Measurements from ENCODE around the gene IGF2. TPM values are rescaled to one million over a fixed set of nuclear protein-coding genes. Genes with fewer than 3 reads are reported as not detected.
"Not testable (repeated sequence)": the region's sequence is repeated elsewhere in the genome, so short reads cannot be mapped to it uniquely, and the experiment has no call there.

IGF2 gene
- total RNA-seq, 2 experiments from 2014 or later = not detected

- POLR2A ChIA-PET = no interaction called here
- H3K27me3 Mint-ChIP-seq (ENCODE audit: low read depth) = peaks cover 27% of the 10 kb centered on the region
- DNase-seq = no peak
Measured at GRCh38 chr11:2131371-2132236, 7.6 kb downstream of the IGF2 start.

GRCh38 chr11:2130881-2131352 is 8.3 kb downstream of the IGF2 start:
- Mint-ChIP-seq H3K36me3 (ENCODE audit: low read depth) (no peaks in the 10 kb centered on the region), H3K9me3 (ENCODE audit: insufficient read depth) (peaks cover 4% of the 10 kb centered on the region), H3K4me1 (ENCODE audit: low read depth) (no peaks in the 10 kb centered on the region), H3K4me3 (no peak overlapping the region), H3K27ac (no peak overlapping the region), H3K27me3 (ENCODE audit: low read depth) (peaks cover 20% of the 10 kb centered on the region)
- ChIA-PET CTCF (no interaction called here), POLR2A (no interaction called here)
- no peak for DNase-seq
- no peak for ATAC-seq

More at GRCh38 chr11:2131371-2132236, 7.6 kb downstream of the IGF2 start:
- peaks cover 4% of the 10 kb centered on the region for H3K9me3 Mint-ChIP-seq (ENCODE audit: insufficient read depth)
- ATAC-seq = no peak
- H3K36me3 Mint-ChIP-seq (ENCODE audit: low read depth) = no peaks in the 10 kb centered on the region
- no peak overlapping the region for H3K4me3 Mint-ChIP-seq
- H3K27ac Mint-ChIP-seq = no peak overlapping the region
- CTCF ChIA-PET = no interaction called here
- H3K4me1 Mint-ChIP-seq (ENCODE audit: low read depth) = no peaks in the 10 kb centered on the region

- Mint-ChIP-seq H3K27me3 (ENCODE audit: low read depth) (peaks cover 17% of the 10 kb centered on the region), H3K4me1 (ENCODE audit: low read depth) (no peaks in the 10 kb centered on the region), H3K27ac (no peak overlapping the region), H3K4me3 (no peak overlapping the region), H3K9me3 (ENCODE audit: insufficient read depth) (peaks cover 4% of the 10 kb centered on the region), H3K36me3 (ENCODE audit: low read depth) (no peaks in the 10 kb centered on the region)
- no peak for DNase-seq
- ATAC-seq = no peak
- ChIA-PET POLR2A (no interaction called here), CTCF (no interaction called here)
Measured at GRCh38 chr11:2129699-2130366, 9.4 kb downstream of the IGF2 start.

- ChIA-PET POLR2A (no interaction called here), CTCF (no interaction called here)
- Mint-ChIP-seq H3K27me3 (ENCODE audit: low read depth) (peaks cover 17% of the 10 kb centered on the region), H3K9me3 (ENCODE audit: insufficient read depth) (peaks cover 4% of the 10 kb centered on the region), H3K4me3 (no peak overlapping the region), H3K27ac (no peak overlapping the region), H3K4me1 (ENCODE audit: low read depth) (no peaks in the 10 kb centered on the region), H3K36me3 (ENCODE audit: low read depth) (no peaks in the 10 kb centered on the region)
- no peak for DNase-seq
- no peak for ATAC-seq
Measured at GRCh38 chr11:2129308-2129698, 9.9 kb downstream of the IGF2 start.

- Mint-ChIP-seq H3K27me3 (ENCODE audit: low read depth) (peaks cover 17% of the 10 kb centered on the region), H3K27ac (no peak overlapping the region), H3K4me1 (ENCODE audit: low read depth) (no peaks in the 10 kb centered on the region), H3K36me3 (ENCODE audit: low read depth) (no peaks in the 10 kb centered on the region), H3K4me3 (no peak overlapping the region), H3K9me3 (ENCODE audit: insufficient read depth) (peaks cover 4% of the 10 kb centered on the region)
- CTCF ChIA-PET = no interaction called here
- DNase-seq (no peak), ATAC-seq (no peak)
- POLR2A ChIA-PET = no interaction called here
Measured at GRCh38 chr11:2128511-2129307, 10.5 kb downstream of the IGF2 start.

GRCh38 chr11:2128130-2128510 is 11.1 kb downstream of the IGF2 start:
- no peaks in the 10 kb centered on the region for H3K4me1 Mint-ChIP-seq (ENCODE audit: low read depth)
- peaks cover 13% of the 10 kb centered on the region for H3K27me3 Mint-ChIP-seq (ENCODE audit: low read depth)
- DNase-seq = no peak
- no peaks in the 10 kb centered on the region for H3K36me3 Mint-ChIP-seq (ENCODE audit: low read depth)
- H3K9me3 Mint-ChIP-seq (ENCODE audit: insufficient read depth) = peaks cover 4% of the 10 kb centered on the region
- CTCF ChIA-PET = no interaction called here
- no peak overlapping the region for H3K27ac Mint-ChIP-seq
- POLR2A ChIA-PET = no interaction called here
- H3K4me3 Mint-ChIP-seq = no peak overlapping the region
- no peak for ATAC-seq

- Mint-ChIP-seq H3K36me3 (ENCODE audit: low read depth) (no peaks in the 10 kb centered on the region), H3K27ac (no peak overlapping the region), H3K27me3 (ENCODE audit: low read depth) (peaks cover 12% of the 10 kb centered on the region), H3K9me3 (ENCODE audit: insufficient read depth) (peaks cover 4% of the 10 kb centered on the region), H3K4me3 (no peak overlapping the region), H3K4me1 (ENCODE audit: low read depth) (no peaks in the 10 kb centered on the region)
- ATAC-seq (no peak), DNase-seq (no peak)
- ChIA-PET POLR2A (no interaction called here), CTCF (no interaction called here)
Measured at GRCh38 chr11:2127482-2128129, 11.6 kb downstream of the IGF2 start.

- H3K9me3 Mint-ChIP-seq (ENCODE audit: insufficient read depth) = peaks cover 4% of the 10 kb centered on the region
- no peak overlapping the region for H3K4me3 Mint-ChIP-seq
- POLR2A ChIA-PET = no interaction called here
- H3K36me3 Mint-ChIP-seq (ENCODE audit: low read depth) = no peaks in the 10 kb centered on the region
- no peaks in the 10 kb centered on the region for H3K4me1 Mint-ChIP-seq (ENCODE audit: low read depth)
- peaks cover 5% of the 10 kb centered on the region for H3K27me3 Mint-ChIP-seq (ENCODE audit: low read depth)
- CTCF ChIA-PET = no interaction called here
- H3K27ac Mint-ChIP-seq = no peak overlapping the region
- no peak for ATAC-seq
- no peak for DNase-seq
Measured at GRCh38 chr11:2126520-2127085, 12.6 kb downstream of the IGF2 start.

GRCh38 chr11:2124736-2125484 is 14.3 kb downstream of the IGF2 start:
- ATAC-seq; H3K36me3 Mint-ChIP-seq (ENCODE audit: low read depth); POLR2A ChIA-PET; DNase-seq; H3K27me3 Mint-ChIP-seq (ENCODE audit: low read depth); CTCF ChIA-PET; H3K27ac Mint-ChIP-seq; H3K9me3 Mint-ChIP-seq (ENCODE audit: insufficient read depth); H3K4me1 Mint-ChIP-seq (ENCODE audit: low read depth); H3K4me3 Mint-ChIP-seq: not testable (repeated sequence)

- peaks cover 3% of the 10 kb centered on the region for H3K27me3 Mint-ChIP-seq (ENCODE audit: low read depth)
- H3K9me3 Mint-ChIP-seq (ENCODE audit: insufficient read depth) = no peaks in the 10 kb centered on the region
- CTCF ChIA-PET = no interaction called here
- no peak for ATAC-seq
- DNase-seq = no peak
- H3K36me3 Mint-ChIP-seq (ENCODE audit: low read depth) = no peaks in the 10 kb centered on the region
- no peak overlapping the region for H3K4me3 Mint-ChIP-seq
- POLR2A ChIA-PET = no interaction called here
- no peak overlapping the region for H3K27ac Mint-ChIP-seq
- no peaks in the 10 kb centered on the region for H3K4me1 Mint-ChIP-seq (ENCODE audit: low read depth)
Measured at GRCh38 chr11:2123628-2123960, 15.6 kb downstream of the IGF2 start.

- Mint-ChIP-seq H3K4me3 (no peak overlapping the region), H3K36me3 (ENCODE audit: low read depth) (no peaks in the 10 kb centered on the region), H3K4me1 (ENCODE audit: low read depth) (no peaks in the 10 kb centered on the region), H3K27me3 (ENCODE audit: low read depth) (peaks cover 7% of the 10 kb centered on the region), H3K27ac (no peak overlapping the region), H3K9me3 (ENCODE audit: insufficient read depth) (no peaks in the 10 kb centered on the region)
- ChIA-PET CTCF (no interaction called here), POLR2A (no interaction called here)
- no peak for DNase-seq
- ATAC-seq = no peak
Measured at GRCh38 chr11:2122907-2123627, 16.1 kb downstream of the IGF2 start.
